ENCODE data around the gene JUNB.

The JUNB gene

DNA sequence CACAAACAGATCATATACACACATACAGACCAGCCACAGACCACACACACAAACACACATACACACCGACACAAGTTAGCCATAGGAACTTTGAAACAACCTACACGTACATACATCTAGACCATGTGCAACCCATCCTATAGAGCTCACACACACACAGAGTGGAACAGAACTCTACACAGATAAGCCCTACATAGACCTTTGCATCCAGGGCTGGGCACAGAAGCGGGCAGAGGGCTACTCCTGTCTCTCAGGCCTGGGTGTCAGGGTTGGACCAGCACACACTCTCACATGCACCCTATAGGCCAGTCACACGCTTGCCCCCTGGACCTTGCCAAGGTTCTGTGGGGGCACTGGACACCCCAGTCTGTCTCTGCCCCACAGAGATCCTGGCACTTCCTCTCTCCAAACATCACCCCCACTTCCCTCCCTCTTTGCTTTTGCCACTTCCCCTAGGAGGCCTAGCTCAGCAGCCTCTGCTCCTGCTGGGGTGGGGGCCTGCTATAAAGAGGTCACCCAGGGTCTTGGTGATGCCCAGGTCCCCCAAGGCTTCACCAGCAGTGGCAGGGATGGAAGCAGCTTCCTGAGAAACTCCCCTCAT lies 5.8 kb upstream of the JUNB start:
- Histone ChIP-seq H3K9me3 (replicated peaks in 1 of 2; ENCODE audit: control insufficient read depth in 2 of 2, insufficient read depth in 1 of 2, low read depth in 1 of 2, low read length in 2 of 2) (no peaks in the 10 kb centered on the region), H3K18ac (ENCODE audit: low read length) (peak overlapping the region; percentile 22), H2BK15ac (ENCODE audit: low read length) (no peak overlapping the region), H3K27ac (replicated peaks; ENCODE audit: low read length) (no peak overlapping the region), H4K8ac (ENCODE audit: low read depth, low read length) (no peak overlapping the region), H3K4ac (ENCODE audit: low read length) (no peak overlapping the region), H3K9ac (ENCODE audit: low read depth, low read length, poor library complexity) (peak overlapping the region; percentile 24), H3K27me3 (ENCODE audit: control insufficient read depth in 3 of 3, insufficient read depth in 3 of 3, low read depth in 1 of 3, low read length in 3 of 3) (peaks cover 0 to 2% (median 0%) of the 10 kb centered on the region in 3 experiments), H2BK12ac (ENCODE audit: low read length) (no peak overlapping the region), H2BK5ac (ENCODE audit: low read length) (no peak overlapping the region), H3K79me1 (ENCODE audit: low read depth, low read length) (no peaks in the 10 kb centered on the region), H3K23ac (ENCODE audit: low read depth, low read length, poor library complexity) (no peak overlapping the region), H2AFZ (ENCODE audit: low read length) (peak overlapping the region; percentile 47), H2BK120ac (ENCODE audit: low read depth, low read length) (no peak overlapping the region), H4K91ac (ENCODE audit: low read depth, low read length, poor library complexity) (no peak overlapping the region), H2AK5ac (ENCODE audit: low read depth, low read length) (peak overlapping the region; percentile 81), H3K36me3 (replicated peaks in 1 of 2; ENCODE audit: control insufficient read depth in 2 of 2, insufficient read depth in 2 of 2, low read length in 2 of 2) (no peaks in the 10 kb centered on the region), H3K4me3 (ENCODE audit: low read length in 2 of 2) (no peak overlapping the region), H3K14ac (ENCODE audit: low read length) (no peak overlapping the region), H3K4me2 (ENCODE audit: insufficient read depth, low read length, poor library complexity, severe bottlenecking) (no peak overlapping the region), H3K4me1 (ENCODE audit: control insufficient read depth in 2 of 2, insufficient read depth in 1 of 2, low read depth in 1 of 2, low read length in 2 of 2) (peaks cover 23 to 56% of the 10 kb centered on the region in 2 donors)
- WGBS, 2 donors (ENCODE audit: extremely low coverage in 2 of 2, insufficient read length in 2 of 2, insufficient replicate concordance in 1 of 2) = no CpG with 5 or more reads among the region's 4 CpGs
- no peak for DNase-seq (ENCODE audit: low spot score)

DNA sequence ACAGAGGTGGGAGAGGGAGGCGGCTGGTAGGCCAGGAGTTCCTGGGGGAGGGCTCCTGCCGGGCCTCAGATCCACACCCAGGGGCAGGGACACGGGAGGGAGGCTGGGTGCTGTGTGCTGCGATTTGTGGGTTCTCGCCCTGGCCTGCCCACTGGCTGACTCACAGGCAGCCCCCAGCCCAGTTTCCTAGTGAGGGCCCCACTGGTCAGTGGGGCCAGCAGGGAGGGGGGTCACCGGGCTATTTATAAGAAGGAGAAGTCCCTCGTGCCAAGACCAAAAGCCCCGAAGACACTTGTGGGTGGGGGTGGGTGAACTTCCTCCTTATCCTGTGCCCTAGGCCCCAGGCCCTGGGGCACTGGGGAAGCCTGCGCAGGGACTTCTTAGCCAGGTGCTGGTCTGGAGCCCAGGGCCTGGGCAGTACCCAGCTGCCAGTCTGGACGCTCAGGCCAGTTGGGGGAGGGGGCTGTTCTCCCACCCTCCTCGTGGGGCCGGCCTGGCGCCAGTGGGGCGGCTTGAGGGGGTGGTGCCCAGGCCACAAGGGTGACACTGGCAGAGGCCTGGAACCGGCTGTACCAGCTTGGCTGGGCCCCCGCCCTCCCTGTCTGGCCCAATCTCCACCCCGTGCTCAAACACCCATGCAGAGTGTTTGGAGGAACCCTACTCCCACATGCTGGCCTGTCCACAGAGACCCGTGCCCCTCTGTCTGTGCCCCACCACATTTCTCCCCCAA lies 5.0 kb upstream of the JUNB start:
- H3K4me3 ChIP-seq (ENCODE audit: low read length in 2 of 2) = no peak overlapping the region
- H2BK12ac ChIP-seq (ENCODE audit: low read length) = no peak overlapping the region
- peaks cover 29 to 61% of the 10 kb centered on the region in 2 donors for H3K4me1 ChIP-seq (ENCODE audit: control insufficient read depth in 2 of 2, insufficient read depth in 1 of 2, low read depth in 1 of 2, low read length in 2 of 2)
- no peak overlapping the region for H3K27ac ChIP-seq (replicated peaks; ENCODE audit: low read length)
- WGBS, 2 donors (ENCODE audit: extremely low coverage in 2 of 2, insufficient read length in 2 of 2, insufficient replicate concordance in 1 of 2) = no CpG with 5 or more reads among the region's 18 CpGs
- H3K14ac ChIP-seq (ENCODE audit: low read length) = no peak overlapping the region
- H2AK5ac ChIP-seq (ENCODE audit: low read depth, low read length) = peak overlapping the region; percentile 81
- H3K4me2 ChIP-seq (ENCODE audit: insufficient read depth, low read length, poor library complexity, severe bottlenecking) = no peak overlapping the region
- H3K23ac ChIP-seq (ENCODE audit: low read depth, low read length, poor library complexity) = no peak overlapping the region
- H3K36me3 ChIP-seq (replicated peaks in 1 of 2; ENCODE audit: control insufficient read depth in 2 of 2, insufficient read depth in 2 of 2, low read length in 2 of 2) = no peaks in the 10 kb centered on the region
- no peak overlapping the region for H3K4ac ChIP-seq (ENCODE audit: low read length)
- peaks cover 2% of the 10 kb centered on the region for H3K79me1 ChIP-seq (ENCODE audit: low read depth, low read length)
- H3K27me3 ChIP-seq (ENCODE audit: control insufficient read depth in 3 of 3, insufficient read depth in 3 of 3, low read depth in 1 of 3, low read length in 3 of 3) = peaks cover 0 to 8% (median 0%) of the 10 kb centered on the region in 3 experiments
- no peak overlapping the region for H2BK5ac ChIP-seq (ENCODE audit: low read length)
- H3K9ac ChIP-seq (ENCODE audit: low read depth, low read length, poor library complexity) = peak overlapping the region; percentile 24
- no peak overlapping the region for H4K91ac ChIP-seq (ENCODE audit: low read depth, low read length, poor library complexity)
- peak overlapping the region; percentile 24 for H2BK15ac ChIP-seq (ENCODE audit: low read length)
- H2BK120ac ChIP-seq (ENCODE audit: low read depth, low read length) = no peak overlapping the region
- peak overlapping the region; percentile 74 for H3K18ac ChIP-seq (ENCODE audit: low read length)
- no peak overlapping the region for H4K8ac ChIP-seq (ENCODE audit: low read depth, low read length)
- peak overlapping the region; percentile 47 for H2AFZ ChIP-seq (ENCODE audit: low read length)
- H3K9me3 ChIP-seq (replicated peaks in 1 of 2; ENCODE audit: control insufficient read depth in 2 of 2, insufficient read depth in 1 of 2, low read depth in 1 of 2, low read length in 2 of 2) = no peaks in the 10 kb centered on the region
- DNase-seq (ENCODE audit: low spot score) = no peak

DNA sequence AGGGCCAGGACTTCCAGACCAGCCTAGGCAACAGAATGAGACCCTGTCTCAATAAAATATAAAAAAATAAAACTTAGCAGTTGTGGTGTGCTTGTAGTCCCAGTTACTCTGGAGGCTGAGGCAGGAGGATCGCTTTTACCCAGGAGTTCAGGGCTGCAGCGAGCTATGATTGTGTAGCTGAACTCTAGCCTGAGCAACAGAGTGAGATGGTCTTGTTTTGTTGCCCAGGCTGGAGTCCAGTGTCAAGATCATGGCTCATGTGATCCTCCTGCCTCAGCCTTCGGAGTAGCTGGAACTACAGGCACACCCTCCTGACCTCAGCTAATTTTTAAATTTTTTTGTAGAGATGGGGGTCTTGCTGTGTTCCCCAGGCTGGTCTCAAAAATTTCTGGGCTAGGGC lies 4.3 kb upstream of the JUNB start:
- Histone ChIP-seq H2BK5ac (ENCODE audit: low read length) (no peak overlapping the region), H3K18ac (ENCODE audit: low read length) (no peak overlapping the region), H3K36me3 (replicated peaks in 1 of 2; ENCODE audit: control insufficient read depth in 2 of 2, insufficient read depth in 2 of 2, low read length in 2 of 2) (no peaks in the 10 kb centered on the region), H3K27me3 (ENCODE audit: control insufficient read depth in 3 of 3, insufficient read depth in 3 of 3, low read depth in 1 of 3, low read length in 3 of 3) (peaks cover 0 to 14% (median 0%) of the 10 kb centered on the region in 3 experiments), H3K4me1 (ENCODE audit: control insufficient read depth in 2 of 2, insufficient read depth in 1 of 2, low read depth in 1 of 2, low read length in 2 of 2) (peaks cover 29 to 64% of the 10 kb centered on the region in 2 donors), H2AFZ (ENCODE audit: low read length) (no peak overlapping the region), H3K27ac (replicated peaks; ENCODE audit: low read length) (no peak overlapping the region), H2BK12ac (ENCODE audit: low read length) (no peak overlapping the region), H2BK15ac (ENCODE audit: low read length) (no peak overlapping the region), H4K8ac (ENCODE audit: low read depth, low read length) (no peak overlapping the region), H3K4ac (ENCODE audit: low read length) (no peak overlapping the region), H3K4me2 (ENCODE audit: insufficient read depth, low read length, poor library complexity, severe bottlenecking) (no peak overlapping the region), H2BK120ac (ENCODE audit: low read depth, low read length) (no peak overlapping the region), H3K23ac (ENCODE audit: low read depth, low read length, poor library complexity) (no peak overlapping the region), H2AK5ac (ENCODE audit: low read depth, low read length) (no peak overlapping the region), H3K9me3 (replicated peaks in 1 of 2; ENCODE audit: control insufficient read depth in 2 of 2, insufficient read depth in 1 of 2, low read depth in 1 of 2, low read length in 2 of 2) (no peaks in the 10 kb centered on the region), H3K9ac (ENCODE audit: low read depth, low read length, poor library complexity) (no peak overlapping the region), H4K91ac (ENCODE audit: low read depth, low read length, poor library complexity) (no peak overlapping the region), H3K14ac (ENCODE audit: low read length) (no peak overlapping the region), H3K4me3 (ENCODE audit: low read length in 2 of 2) (no peak overlapping the region), H3K79me1 (ENCODE audit: low read depth, low read length) (peaks cover 2% of the 10 kb centered on the region)
- no peak for DNase-seq (ENCODE audit: low spot score)
- no CpG with 5 or more reads among the region's 3 CpGs for WGBS, 2 donors (ENCODE audit: extremely low coverage in 2 of 2, insufficient read length in 2 of 2, insufficient replicate concordance in 1 of 2)

DNA sequence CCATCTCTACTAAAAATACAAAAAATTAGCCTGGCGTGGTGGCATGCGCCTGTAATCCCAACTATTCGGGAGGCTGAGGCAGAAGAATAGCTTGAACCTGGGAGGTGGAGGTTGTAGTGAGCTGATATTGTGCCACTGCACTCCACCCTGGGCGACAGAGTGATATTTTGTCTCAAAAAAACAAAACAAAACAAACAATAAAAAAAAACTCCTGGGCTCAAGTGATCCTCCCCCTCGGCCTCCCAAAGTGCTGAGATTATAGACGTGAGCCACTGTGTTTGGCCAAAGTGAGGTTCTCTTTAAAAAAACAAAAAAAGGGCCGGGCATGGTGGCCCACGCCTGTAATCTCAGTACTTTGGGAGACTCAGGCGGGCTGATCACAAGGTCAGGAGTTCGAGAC lies 3.8 kb upstream of the JUNB start:
- H3K27me3 ChIP-seq (ENCODE audit: control insufficient read depth in 3 of 3, insufficient read depth in 3 of 3, low read depth in 1 of 3, low read length in 3 of 3) = peaks cover 0 to 20% (median 3%) of the 10 kb centered on the region in 3 experiments
- H3K27ac ChIP-seq (replicated peaks; ENCODE audit: low read length) = no peak overlapping the region

More for the DNA sequence above, 3.8 kb upstream of the JUNB start:
- Histone ChIP-seq H2BK120ac (ENCODE audit: low read depth, low read length) (no peak overlapping the region), H3K4me3 (ENCODE audit: low read length in 2 of 2) (no peak overlapping the region), H3K9me3 (replicated peaks in 1 of 2; ENCODE audit: control insufficient read depth in 2 of 2, insufficient read depth in 1 of 2, low read depth in 1 of 2, low read length in 2 of 2) (no peaks in the 10 kb centered on the region), H3K4me1 (ENCODE audit: control insufficient read depth in 2 of 2, insufficient read depth in 1 of 2, low read depth in 1 of 2, low read length in 2 of 2) (peaks cover 25 to 59% of the 10 kb centered on the region in 2 donors), H3K14ac (ENCODE audit: low read length) (no peak overlapping the region), H2BK12ac (ENCODE audit: low read length) (no peak overlapping the region), H3K36me3 (replicated peaks in 1 of 2; ENCODE audit: control insufficient read depth in 2 of 2, insufficient read depth in 2 of 2, low read length in 2 of 2) (no peaks in the 10 kb centered on the region), H3K9ac (ENCODE audit: low read depth, low read length, poor library complexity) (no peak overlapping the region), H3K79me1 (ENCODE audit: low read depth, low read length) (peaks cover 2% of the 10 kb centered on the region), H4K8ac (ENCODE audit: low read depth, low read length) (no peak overlapping the region), H4K91ac (ENCODE audit: low read depth, low read length, poor library complexity) (no peak overlapping the region), H3K4ac (ENCODE audit: low read length) (no peak overlapping the region), H2AFZ (ENCODE audit: low read length) (no peak overlapping the region), H2BK5ac (ENCODE audit: low read length) (no peak overlapping the region), H3K18ac (ENCODE audit: low read length) (no peak overlapping the region), H3K23ac (ENCODE audit: low read depth, low read length, poor library complexity) (no peak overlapping the region), H2AK5ac (ENCODE audit: low read depth, low read length) (no peak overlapping the region), H2BK15ac (ENCODE audit: low read length) (no peak overlapping the region), H3K4me2 (ENCODE audit: insufficient read depth, low read length, poor library complexity, severe bottlenecking) (no peak overlapping the region)
- WGBS, 2 donors (ENCODE audit: extremely low coverage in 2 of 2, insufficient read length in 2 of 2, insufficient replicate concordance in 1 of 2) = no CpG with 5 or more reads among the region's 10 CpGs
- no peak for DNase-seq (ENCODE audit: low spot score)
